COLO829 (cell line): ENCODE data around the gene NFAM1.

ENCODE experiments used
- DNase-seq: peaks from one replicate; pipeline ENCODE4 v3.0.0; 2012; ENCODE audit warnings: low spot score

Gene NFAM1

GRCh38 chr22:42334875-42335512 lies 97.2 kb downstream of the NFAM1 start:
- no peak for DNase-seq

DNA sequence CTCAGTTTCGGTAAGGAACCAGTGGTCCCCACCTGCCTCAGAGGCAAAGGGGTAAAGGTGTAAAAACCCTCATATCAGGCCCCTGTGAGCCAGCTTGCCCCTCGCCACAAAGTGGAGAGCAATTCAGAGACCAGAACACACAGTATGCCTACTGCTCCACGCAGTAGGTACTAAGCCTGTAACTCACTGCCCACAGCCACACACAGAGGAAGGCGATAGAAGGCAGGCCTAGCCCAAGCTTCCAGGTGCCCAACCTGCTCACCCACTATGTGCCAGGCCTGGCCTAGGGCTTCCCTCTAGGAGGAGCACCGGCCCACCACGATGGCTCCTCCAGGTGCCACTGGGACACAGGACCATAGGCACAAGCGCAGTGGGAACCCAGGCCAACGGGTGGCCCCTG lies 98.7 kb downstream of the NFAM1 start:
- no peak for DNase-seq

- no peak for DNase-seq
These were observed 100.1 kb downstream of the NFAM1 start for GRCh38 chr22:42332089-42332488.

- DNase-seq = no peak
These were observed 101.2 kb downstream of the NFAM1 start for GRCh38 chr22:42331014-42331413.
